NCI-H1930 (cell line): ENCODE data around the gene DDX28.
"Not testable (repeated sequence)": the region's sequence is repeated elsewhere in the genome, so short reads cannot be mapped to it uniquely, and the experiment has no call there.

Source experiments
- DNase-seq, 2 experiments: peaks; one replicate each; lab custom pipeline; 2025; lab: John Stamatoyannopoulos, UW

DDX28 gene

DNA sequence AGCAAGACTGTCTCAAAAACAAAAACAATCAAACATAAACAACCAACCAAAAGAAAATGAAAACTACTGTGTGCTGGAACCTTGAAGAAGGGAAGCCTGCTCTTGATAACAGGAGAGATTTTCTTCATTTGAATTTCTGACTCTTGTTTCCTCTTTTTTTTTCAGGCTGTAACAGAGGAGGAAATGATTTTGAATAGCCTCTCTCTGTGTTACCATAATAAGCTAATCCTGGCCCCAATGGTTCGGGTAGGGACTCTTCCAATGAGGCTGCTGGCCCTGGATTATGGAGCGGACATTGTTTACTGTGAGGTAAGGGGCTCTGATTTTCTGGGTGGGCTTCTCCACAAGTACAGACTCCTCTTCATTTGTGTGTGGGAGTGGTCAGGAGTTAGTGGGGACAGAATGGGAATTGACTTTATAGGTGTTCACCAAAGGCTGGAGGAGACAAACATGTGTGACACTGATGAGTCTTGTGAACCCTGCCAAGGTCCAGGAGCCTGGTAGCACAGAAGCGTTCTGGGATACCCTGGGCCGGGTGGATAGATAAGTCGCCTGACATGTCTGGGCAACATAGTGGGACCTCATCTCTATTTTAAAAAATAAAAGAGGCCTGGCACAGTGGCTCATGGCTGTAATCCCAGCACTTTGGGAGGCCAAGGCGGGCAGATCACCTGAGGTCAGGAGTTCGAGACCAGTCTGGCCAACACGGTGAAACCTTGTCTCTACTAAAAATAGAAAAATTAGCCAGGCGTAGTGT lies 15.0 kb upstream of the DDX28 start:
- DNase-seq: no peak

DNA sequence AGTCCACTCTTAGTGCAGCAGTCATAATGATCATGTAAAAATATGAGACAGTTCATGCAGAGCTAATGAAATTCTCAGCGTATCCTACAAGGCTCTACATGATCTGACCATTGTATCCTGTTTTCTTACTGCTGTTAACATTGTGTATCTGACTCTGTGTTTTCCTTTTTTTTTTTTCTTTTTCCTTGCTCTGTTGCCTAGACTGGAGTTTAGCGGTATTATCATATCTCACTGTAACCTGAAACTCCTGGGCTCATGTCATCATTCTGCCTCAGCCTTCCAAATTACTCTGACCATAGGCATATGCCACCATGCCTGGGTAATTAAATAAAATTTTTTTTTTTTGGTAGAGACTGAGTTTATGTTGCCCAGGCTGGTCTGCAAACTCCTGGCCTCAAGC lies 12.2 kb upstream of the DDX28 start:
- no peak for DNase-seq

DNA sequence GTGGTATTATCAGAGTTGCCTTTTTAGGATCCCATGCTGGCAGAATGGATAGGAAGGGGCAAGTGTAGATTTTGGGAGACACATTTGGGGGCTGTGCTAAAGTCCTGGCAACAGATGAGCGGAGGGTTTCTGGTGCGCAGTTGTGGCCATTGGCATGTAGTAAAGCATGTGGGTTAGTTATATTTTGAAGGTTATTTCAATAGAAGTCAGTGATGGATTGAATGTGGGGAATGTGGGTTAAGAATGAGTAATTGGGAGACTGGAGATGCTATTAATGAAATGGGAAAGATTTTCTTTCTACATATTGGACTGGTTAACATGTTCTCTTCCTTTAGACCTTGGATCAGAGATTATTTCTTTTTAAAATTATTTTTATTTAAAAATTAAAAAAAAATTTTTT lies 10.1 kb upstream of the DDX28 start:
- DNase-seq: no peak

DNA sequence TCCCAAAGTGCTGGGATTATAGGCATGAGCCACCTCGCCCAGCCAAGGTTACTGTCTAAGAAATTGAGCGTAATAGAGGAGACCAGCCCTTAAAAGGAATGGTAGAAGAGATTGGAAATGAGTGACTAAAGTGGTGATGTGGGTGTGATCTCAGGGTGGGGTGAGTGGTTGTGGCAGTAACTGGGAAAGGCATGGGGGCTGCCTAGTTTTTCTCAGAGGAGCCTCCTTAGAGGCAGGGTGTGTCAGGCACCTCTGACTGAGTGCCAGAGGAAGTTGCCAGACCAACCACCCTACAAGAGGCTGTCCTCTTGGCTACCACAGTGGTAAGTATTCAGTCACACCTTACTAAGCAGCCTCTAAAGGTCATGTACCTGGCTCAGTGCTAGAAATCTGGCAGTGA lies 8.9 kb upstream of the DDX28 start:
- no peak for DNase-seq

DNA sequence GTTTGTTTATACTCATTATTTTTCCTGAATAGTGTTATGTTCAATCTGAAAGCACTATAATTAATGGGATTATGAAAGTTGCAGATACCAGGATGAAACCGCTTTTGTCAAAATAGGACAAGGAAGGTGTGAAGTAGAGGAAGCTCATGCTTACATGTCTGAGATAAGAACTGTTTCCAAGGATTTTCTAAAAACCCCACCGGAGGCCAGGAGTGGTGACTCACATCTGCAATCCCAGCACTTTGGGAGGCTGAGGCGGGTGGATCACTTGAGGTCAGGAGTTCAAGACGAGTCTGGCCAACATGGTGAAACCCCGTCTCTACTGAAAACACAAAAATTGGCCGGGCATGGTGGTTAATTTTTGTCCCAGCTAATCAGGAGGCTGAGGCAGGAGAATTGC lies 7.1 kb upstream of the DDX28 start:
- not testable (repeated sequence) for DNase-seq

DNA sequence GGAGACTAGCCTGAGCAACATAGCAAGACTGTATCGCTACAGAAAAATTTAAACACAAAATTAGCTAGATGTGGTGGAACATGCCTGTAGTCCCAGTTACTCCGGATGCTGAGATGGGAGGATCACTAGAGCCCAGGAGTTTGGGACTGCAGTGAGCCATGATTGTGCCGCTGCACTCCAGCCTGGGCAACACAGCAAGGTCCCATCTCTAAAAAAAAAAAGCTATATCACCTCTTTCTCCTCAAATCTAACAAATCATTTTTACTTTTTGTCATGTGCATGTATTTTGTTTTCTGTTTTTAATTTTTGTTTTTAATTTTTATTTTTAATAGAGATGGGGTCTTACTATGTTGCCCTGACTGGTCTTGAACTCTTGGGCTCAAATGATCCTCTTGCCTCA lies 6.0 kb upstream of the DDX28 start:
- DNase-seq: no peak

DNA sequence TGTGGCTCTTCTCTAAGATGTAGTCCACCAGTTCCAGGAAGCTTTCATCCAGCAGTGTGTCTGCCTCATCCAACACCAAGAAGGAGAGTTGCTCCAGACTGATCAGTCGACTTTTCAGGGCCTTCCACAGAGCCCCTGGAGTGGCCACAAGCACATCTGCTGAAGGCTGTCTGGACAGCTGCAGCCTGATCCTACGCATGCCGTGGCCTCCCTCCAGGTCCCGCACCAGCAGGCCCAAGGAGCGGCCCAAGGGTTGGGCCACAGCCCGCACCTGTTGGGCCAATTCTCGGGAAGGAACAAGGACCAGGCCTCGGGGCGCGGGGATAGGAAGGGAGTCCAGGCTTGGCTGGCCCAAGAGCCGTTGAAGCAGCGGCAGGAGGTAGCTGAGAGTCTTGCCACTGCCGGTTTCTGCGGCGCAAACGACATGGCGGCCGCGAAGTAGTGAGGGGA lies 729 bp downstream of the DDX28 start:
- no peak for DNase-seq

DNA sequence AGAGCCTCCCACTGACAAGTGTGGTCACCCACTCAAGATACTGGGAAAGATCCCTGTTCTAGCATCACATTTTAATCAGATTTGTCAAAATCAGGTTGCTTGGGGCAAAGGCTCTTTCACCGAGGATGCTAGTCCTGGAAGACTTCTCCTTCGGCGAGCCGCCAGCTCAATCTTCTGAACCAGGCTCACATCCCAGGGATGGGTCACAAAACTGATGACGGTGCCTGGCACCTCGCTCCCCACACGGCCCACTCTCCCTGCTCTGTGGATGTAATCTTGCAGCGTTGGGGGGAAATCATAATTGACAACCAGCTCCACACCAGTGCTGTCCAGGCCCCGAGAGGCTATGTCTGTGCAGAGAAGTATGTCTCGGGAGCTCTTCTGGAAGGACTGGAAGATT lies 1.5 kb downstream of the DDX28 start:
- no peak for DNase-seq

DNA sequence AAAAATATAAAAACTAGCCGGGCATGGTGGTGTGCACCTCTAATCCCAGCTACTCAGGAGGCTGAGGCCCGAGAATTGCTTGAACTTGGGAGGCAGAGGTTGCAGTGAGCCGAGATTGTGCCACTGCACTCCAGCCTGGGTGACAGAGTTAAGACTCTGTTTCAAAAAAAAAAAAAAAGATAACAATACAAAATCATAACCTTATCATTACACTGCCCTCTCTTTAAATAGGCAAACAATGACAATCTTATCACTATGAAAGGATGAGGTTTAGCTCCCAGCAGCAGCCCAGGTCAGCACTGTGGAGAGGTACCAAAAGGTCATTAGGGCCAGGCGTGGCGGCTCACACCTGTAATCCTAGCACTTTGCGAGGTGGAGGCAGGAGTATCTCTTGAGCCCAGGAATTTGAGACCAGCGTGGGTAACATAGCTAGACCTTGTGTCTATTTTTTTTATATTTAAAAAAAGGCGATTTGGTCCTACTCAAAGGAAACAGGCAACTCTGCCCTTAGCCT lies 3.8 kb downstream of the DDX28 start:
- no peak for DNase-seq

DNA sequence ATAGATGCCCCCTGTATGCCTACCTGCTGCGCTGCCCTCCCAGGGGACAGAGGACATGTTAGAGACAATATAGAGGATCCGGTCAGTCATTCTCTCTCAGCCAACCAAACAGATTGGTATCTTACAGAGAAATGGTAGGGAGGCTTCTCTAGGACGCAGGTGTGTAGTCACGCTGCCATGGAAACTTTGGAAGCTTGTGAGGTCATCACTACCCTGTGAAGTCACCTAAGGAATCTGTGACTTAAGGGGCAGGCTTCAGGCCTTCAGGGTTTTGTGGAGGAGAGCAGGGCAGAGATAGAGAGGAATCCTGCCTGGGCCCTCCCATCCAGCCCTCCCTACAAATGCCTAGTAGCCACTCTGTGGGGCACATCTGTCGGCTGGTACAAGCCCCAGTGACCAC lies 7.4 kb downstream of the DDX28 start, which contains the start of gene DPEP2NB:
Gene DPEP2NB (minus strand): TSS at position 231 of the 400 bp plus-strand sequence. CDS start 141 bp downstream, at position 90.
- DNase-seq: no peak

DNA sequence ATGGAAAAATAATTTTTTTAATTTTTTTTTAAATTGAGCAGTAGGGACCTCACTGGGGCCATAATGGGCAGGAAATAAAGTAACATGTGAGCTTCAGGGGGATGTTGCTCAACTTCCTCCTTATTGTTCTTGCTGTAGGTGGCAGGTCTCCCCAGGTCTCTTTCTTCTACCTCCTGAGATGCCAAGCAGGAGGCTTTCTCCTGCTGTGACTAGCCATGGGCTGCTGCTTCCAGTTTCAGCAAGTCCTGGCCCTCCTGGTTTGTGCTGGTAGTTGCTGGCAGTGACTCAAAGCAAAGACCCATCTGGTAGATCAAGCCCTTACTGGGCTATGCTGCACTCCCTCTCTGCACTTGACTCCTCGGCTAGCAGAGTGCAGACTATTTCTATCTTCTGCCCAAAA lies 9.6 kb downstream of the DDX28 start:
- DNase-seq: no peak

DNA sequence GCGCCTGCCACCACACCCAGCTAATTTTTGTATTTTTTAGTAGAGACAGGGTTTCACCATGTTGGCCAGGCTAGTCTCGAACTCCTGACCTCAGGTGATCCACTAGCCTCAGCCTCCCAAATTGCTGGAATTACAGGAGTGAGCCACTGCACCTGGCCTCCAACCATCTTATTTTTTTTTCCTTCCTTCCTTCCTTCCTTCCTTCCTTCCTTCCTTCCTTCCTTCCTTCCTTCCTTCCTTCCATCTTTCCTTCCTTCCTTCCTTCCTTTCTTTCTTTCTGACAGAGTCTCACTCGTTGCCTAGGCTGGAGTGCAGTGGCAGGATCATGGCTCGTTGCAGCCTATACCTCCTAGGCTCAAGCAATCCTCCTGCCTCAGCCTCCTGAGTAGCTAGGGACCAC lies 13.2 kb downstream of the DDX28 start:
- DNase-seq: not testable (repeated sequence)

DNA sequence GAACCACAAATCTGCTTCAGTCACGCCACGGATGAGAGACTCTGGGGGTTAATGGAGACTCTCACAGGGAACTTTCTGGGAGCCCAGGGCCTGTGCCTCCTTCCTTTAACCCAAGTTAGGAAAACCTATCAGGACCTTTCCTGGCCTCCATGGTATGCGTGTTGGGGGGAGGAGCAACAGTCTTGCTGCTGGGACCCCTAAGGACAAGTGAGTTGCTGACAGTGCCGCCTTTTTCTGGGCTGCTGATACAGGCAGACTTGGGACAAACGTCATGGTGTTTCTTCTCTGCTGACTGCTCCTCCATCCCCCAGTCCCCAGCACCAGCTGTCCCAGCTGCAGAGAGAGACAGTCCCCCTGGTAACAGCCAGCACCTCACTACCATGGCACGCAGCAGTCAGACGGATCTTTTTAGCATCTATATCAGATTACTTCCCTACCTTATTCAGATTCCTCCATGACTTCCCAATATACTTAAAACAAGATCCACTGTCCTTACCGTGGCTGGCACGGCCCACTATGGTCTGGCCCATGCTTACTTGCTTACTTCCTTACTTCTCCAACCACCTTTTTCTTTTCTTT lies 13.8 kb downstream of the DDX28 start:
- no peak for DNase-seq

DNA sequence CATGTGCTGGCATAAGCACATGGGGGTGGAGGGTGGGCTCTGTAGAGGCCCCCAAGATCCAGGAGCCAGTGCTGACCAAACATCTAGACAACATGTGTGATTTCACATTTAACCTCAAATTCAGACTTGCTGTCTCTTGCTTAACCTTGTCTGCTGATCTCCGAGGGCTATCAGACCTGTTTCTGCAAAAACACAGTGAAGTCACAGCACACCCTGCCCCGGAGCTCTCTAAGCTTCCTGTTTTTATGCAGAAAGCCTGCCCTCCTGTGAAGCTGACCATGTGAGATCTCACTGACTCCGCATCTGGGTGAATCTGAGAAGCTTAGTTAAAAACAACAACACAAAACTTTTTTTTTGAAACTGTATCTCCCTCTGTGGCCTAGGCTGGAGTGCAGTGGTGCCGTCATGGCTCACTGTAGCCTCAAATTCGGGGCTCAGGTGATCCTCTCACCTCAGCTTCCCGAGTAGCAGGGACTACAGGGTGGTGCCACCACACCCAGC lies 17.2 kb downstream of the DDX28 start:
- no peak for DNase-seq

DNA sequence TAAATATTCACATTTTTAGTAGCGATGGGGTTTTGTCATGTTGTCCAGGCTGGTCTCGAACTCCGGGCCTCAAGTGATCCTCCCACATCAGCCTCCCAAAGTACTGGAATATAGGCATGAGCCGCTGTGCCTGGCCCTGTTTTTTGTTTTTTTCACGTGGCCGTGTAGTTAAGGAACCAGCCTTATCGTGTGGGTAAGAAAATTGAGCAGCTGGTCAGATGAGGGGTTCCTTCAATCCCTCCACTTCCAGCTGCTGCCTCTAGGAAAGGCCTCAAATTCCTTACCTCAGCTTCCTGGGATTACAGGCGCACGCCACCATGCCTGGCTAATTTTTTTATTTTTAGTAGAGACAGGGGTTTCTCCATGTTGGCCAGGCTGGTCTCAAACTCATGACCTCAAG lies 17.8 kb downstream of the DDX28 start:
- DNase-seq: no peak

DNA sequence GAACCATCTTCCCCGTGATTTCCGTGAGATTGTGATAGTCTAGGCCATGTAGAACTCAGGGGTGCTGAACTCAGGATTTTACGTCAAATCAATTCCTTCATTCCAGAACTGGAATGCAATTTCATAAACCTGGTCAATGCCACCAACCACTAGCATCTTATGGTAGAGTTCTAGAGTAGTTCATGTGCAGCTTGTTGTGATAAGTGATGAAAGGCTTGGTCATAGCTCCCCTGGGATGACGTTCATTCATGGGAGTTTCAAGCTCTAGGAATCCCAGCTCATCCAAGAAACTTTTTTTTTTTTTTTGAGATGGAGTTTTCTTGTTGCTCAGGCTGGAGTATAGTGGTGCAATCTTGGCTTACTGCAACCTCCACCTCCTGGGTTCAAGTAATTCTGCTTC lies 20.0 kb downstream of the DDX28 start:
- no peak for DNase-seq

DNA sequence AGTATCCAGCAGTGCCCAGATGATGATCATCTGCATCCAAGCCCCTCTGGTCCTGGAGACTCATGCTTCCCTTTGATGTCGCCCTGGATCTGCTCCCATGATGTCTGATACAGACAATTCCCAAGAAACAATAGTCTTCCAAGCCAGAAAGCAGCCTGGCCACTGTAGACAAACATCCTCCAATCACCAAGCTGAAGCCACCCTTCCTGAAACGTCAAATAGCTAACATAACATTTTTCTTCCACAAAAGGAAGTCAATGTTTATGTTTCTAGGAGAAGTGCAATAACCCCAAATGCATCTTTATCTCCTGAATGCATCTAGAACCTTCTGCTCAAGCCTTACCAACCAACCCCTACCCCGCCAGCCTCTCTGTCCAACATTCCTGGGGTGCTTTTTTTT lies 22.6 kb downstream of the DDX28 start:
- DNase-seq: no peak

DNA sequence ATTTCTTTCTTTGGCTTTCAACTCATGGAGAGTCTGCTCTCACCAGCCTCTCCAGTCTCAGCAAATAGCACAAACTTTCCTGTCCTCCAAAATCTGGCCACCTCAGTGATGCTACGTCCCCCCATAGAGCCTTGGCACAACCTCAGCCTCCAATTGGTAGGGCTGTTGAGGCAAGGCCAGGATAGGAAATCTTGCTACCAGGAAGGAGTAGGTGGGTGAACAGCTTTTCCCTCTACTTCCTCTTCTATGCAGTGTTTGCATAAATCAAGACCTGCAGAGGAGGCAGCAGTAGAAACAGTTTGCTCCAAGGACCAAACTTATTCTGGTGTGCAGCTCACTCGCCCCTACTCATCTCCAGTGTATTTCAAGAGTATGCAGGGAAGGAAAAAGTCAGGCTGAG lies 23.0 kb downstream of the DDX28 start:
- DNase-seq: no peak

DNA sequence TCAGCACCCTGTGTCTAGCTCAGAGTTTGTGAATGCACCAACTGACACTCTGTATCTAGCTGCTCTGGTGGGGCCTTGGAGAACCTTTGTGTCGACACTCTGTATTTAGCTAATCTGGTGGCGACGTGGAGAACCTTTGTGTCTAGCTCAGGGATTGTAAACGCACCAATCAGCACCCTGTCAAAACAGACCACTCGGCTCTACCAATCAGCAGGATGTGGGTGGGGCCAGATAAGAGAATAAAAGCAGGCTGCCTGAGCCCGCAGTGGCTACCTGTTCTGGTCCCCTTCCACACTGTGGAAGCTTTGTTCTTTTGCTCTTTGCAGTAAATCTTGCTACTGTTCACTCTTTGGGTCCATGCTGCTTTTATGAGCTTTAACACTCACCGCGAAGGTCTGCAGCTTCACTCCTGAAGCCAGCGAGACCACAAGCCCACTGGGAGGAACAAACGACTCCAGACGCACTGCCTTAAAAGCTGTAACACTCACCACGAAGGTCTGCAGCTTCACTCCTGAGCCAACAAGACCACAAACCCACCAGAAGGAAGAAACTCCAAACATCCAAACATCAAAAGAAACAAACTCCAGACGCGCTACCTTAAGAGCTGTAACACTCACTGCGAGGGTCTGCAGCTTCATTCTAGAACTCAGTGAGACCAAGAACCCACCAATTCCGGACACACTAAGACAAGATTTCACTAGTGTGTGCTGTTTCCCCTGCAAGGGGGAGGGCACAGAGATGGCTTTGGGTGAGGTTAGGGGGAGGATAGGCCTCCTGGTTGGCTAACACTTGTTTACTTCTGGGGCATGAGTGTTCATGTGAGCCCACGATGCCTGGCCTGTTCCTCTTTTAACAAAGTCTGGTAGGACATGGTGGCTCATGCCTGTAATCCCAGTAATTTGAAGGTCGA lies 24.0 kb downstream of the DDX28 start, which contains the start of gene DPEP2:
Gene DPEP2 (minus strand): TSS at position 706 of the 910 bp plus-strand sequence. CDS start 6,272 bp downstream, outside the sequence.
- DNase-seq: not testable (repeated sequence)

DNA sequence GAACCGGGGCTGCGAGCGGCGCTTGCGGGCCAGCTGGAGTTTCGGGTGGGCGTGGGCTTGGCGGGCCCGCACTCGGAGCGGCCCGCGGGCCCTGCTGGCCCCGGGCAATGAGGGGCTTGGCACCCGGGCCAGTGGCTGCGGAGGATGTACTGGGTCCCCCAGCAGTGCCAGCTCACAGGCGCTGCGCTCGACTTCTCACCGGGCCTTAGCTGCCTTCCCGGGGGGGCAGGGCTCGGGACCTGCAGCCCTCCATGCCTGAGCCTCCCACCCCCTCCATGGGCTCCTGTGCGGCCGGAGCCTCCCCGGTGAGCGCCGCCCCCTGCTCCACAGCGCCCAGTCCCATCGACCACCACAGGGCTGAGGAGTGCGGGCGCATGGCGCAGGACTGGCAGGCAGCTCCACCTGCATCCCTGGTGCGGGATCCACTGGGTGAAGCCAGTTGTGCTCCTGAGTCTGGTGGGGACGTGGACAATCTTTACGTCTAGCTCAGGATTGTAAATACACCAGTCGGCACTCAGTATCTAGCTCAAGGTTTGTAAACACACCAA lies 24.7 kb downstream of the DDX28 start:
- DNase-seq: not testable (repeated sequence)

DNA sequence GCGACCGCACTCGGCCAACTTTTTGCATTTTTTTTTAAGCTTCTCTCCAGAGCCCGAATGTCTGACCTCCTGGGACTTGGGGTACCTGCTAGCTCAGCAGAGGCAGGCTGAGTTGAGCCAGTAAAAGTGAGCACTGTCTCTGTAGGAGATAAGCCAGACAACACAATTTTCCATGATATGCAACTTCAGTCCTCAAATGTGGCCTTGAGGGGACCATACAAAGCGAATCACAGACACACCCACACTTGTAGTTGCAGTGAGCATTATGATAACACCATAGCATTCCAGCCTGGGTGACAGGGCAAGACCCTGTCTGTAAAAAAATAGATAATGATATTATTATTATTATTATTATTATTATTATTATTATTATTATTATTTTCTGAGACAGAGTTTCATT lies 26.4 kb downstream of the DDX28 start:
- DNase-seq: no peak

DNA sequence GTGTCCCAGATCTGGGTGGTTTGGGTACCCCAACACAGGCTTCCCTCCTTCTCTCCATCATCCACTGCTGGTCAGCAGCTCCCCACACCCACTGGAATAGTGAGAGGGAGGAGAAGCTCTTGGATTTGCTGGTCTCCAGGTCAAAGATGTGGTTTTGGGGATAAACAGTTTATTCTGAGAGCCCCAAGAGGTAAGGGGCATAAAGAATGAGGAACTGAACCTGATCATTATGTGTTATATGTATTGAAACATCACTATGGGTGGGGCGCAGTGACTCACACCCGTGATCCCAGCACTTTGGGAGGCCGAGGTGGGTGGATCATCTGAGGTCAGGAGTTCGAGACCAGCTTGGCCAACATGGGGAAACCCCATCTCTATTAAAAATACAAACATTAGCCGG lies 27.6 kb downstream of the DDX28 start:
- no peak for DNase-seq
